ENCODE data around the gene CYP17A1. TPM values are rescaled to one million over a fixed set of nuclear protein-coding genes. Genes with fewer than 3 reads are reported as not detected.
"Not testable (repeated sequence)": the region's sequence is repeated elsewhere in the genome, so short reads cannot be mapped to it uniquely, and the experiment has no call there.

The CYP17A1 gene
- total RNA-seq, 1 donor from 2014 or later: not detected

- H3K4me1 ChIP-seq: no peaks in the 10 kb centered on the region
- Mint-ChIP-seq H3K36me3 (no peaks in the 10 kb centered on the region), H3K27ac (no peak overlapping the region), H3K27me3 (ENCODE audit: insufficient read depth, low read depth) (peaks cover 2% of the 10 kb centered on the region), H3K4me3 (no peak overlapping the region), H3K9me3 (peaks cover 5% of the 10 kb centered on the region), H3K4me1 (no peaks in the 10 kb centered on the region)
- H3K4me3 ChIP-seq: no peak overlapping the region
- H3F3A ChIP-seq (ENCODE audit: low read depth): no peaks in the 10 kb centered on the region
- H3K9me3 ChIP-seq (ENCODE audit: low read depth): no peaks in the 10 kb centered on the region
- no peaks in the 10 kb centered on the region for H3K36me3 ChIP-seq
- no peak for DNase-seq (ENCODE audit: low spot score)
- H2AFZ ChIP-seq (replicated peaks): no peak overlapping the region
- H3K27ac ChIP-seq: no peak overlapping the region
- no peaks in the 10 kb centered on the region for H3K79me2 ChIP-seq (ENCODE audit: low read depth)
- H3K4me2 ChIP-seq: no peak overlapping the region
- TF ChIP-seq CTCF (IDR thresholded peaks at IDR 0.05): no peak
- no peak for TF ChIP-seq EZH2phosphoT487 (IDR thresholded peaks at IDR 0.05)
- TF ChIP-seq EZH2 (IDR thresholded peaks at IDR 0.05): no peak
- H4K20me1 ChIP-seq (ENCODE audit: low read depth): no peaks in the 10 kb centered on the region
- no peak overlapping the region for H3K9ac ChIP-seq
- no peaks in the 10 kb centered on the region for H3K27me3 ChIP-seq
These were observed 15.0 kb downstream of the CYP17A1 start for GRCh38 chr10:102822222-102822621.

- H3K9ac ChIP-seq; H3F3A ChIP-seq (ENCODE audit: low read depth); H3K27me3 ChIP-seq; H3K4me1 ChIP-seq; H3K27ac Mint-ChIP-seq; H3K27ac ChIP-seq; H3K9me3 Mint-ChIP-seq; H3K9me3 ChIP-seq (ENCODE audit: low read depth); H3K4me3 Mint-ChIP-seq; H2AFZ ChIP-seq (replicated peaks); H3K27me3 Mint-ChIP-seq (ENCODE audit: insufficient read depth, low read depth); H3K79me2 ChIP-seq (ENCODE audit: low read depth); H3K4me3 ChIP-seq; H3K4me1 Mint-ChIP-seq; H3K4me2 ChIP-seq; DNase-seq (ENCODE audit: low spot score); H3K36me3 ChIP-seq; H4K20me1 ChIP-seq (ENCODE audit: low read depth); H3K36me3 Mint-ChIP-seq: not testable (repeated sequence)
These were observed 17.2 kb downstream of the CYP17A1 start for GRCh38 chr10:102820008-102820407.

GRCh38 chr10:102819054-102819453, 18.2 kb downstream of the CYP17A1 start:
- H3K27me3 ChIP-seq: no peaks in the 10 kb centered on the region
- H3K27ac Mint-ChIP-seq: no peak overlapping the region
- H3K27me3 Mint-ChIP-seq (ENCODE audit: insufficient read depth, low read depth): no peaks in the 10 kb centered on the region
- H3K27ac ChIP-seq: no peak overlapping the region
- H3K9me3 Mint-ChIP-seq: no peaks in the 10 kb centered on the region
- H3F3A ChIP-seq (ENCODE audit: low read depth): no peaks in the 10 kb centered on the region
- H3K36me3 Mint-ChIP-seq: peaks cover 6% of the 10 kb centered on the region
- no peaks in the 10 kb centered on the region for H3K9me3 ChIP-seq (ENCODE audit: low read depth)
- H3K9ac ChIP-seq: no peak overlapping the region
- no peak overlapping the region for H3K4me2 ChIP-seq
- no peaks in the 10 kb centered on the region for H3K36me3 ChIP-seq
- H3K4me1 Mint-ChIP-seq: peaks cover 10% of the 10 kb centered on the region
- no peak for TF ChIP-seq CTCF (IDR thresholded peaks at IDR 0.05)
- TF ChIP-seq EZH2phosphoT487 (IDR thresholded peaks at IDR 0.05): no peak
- no peak for TF ChIP-seq EZH2 (IDR thresholded peaks at IDR 0.05)
- H3K4me1 ChIP-seq: no peaks in the 10 kb centered on the region
- no peak for DNase-seq (ENCODE audit: low spot score)
- no peaks in the 10 kb centered on the region for H4K20me1 ChIP-seq (ENCODE audit: low read depth)
- H3K79me2 ChIP-seq (ENCODE audit: low read depth): no peaks in the 10 kb centered on the region
- H3K4me3 ChIP-seq: no peak overlapping the region
- no peak overlapping the region for H2AFZ ChIP-seq (replicated peaks)
- no peak overlapping the region for H3K4me3 Mint-ChIP-seq

- H3K27me3 ChIP-seq: no peaks in the 10 kb centered on the region
- DNase-seq (ENCODE audit: low spot score): no peak
- TF ChIP-seq CTCF (IDR thresholded peaks at IDR 0.05) (no peak), EZH2phosphoT487 (IDR thresholded peaks at IDR 0.05) (no peak)
- H3K4me2 ChIP-seq: no peak overlapping the region
- no peak overlapping the region for H2AFZ ChIP-seq (replicated peaks)
- no peak overlapping the region for H3K4me3 ChIP-seq
- no peaks in the 10 kb centered on the region for H4K20me1 ChIP-seq (ENCODE audit: low read depth)
- H3K79me2 ChIP-seq (ENCODE audit: low read depth): no peaks in the 10 kb centered on the region
- no peaks in the 10 kb centered on the region for H3K36me3 ChIP-seq
- no peaks in the 10 kb centered on the region for H3K9me3 ChIP-seq (ENCODE audit: low read depth)
- no peak overlapping the region for H3K9ac ChIP-seq
- Mint-ChIP-seq H3K27ac (no peak overlapping the region), H3K4me1 (peaks cover 10% of the 10 kb centered on the region), H3K9me3 (no peaks in the 10 kb centered on the region), H3K36me3 (peaks cover 10% of the 10 kb centered on the region), H3K4me3 (no peak overlapping the region), H3K27me3 (ENCODE audit: insufficient read depth, low read depth) (no peaks in the 10 kb centered on the region)
- H3F3A ChIP-seq (ENCODE audit: low read depth): no peaks in the 10 kb centered on the region
- no peaks in the 10 kb centered on the region for H3K4me1 ChIP-seq
- H3K27ac ChIP-seq: no peak overlapping the region
These were observed 20.0 kb downstream of the CYP17A1 start for GRCh38 chr10:102817175-102817574.
